ENCODE measurements around the gene ADORA2A.

ADORA2A gene

DNA sequence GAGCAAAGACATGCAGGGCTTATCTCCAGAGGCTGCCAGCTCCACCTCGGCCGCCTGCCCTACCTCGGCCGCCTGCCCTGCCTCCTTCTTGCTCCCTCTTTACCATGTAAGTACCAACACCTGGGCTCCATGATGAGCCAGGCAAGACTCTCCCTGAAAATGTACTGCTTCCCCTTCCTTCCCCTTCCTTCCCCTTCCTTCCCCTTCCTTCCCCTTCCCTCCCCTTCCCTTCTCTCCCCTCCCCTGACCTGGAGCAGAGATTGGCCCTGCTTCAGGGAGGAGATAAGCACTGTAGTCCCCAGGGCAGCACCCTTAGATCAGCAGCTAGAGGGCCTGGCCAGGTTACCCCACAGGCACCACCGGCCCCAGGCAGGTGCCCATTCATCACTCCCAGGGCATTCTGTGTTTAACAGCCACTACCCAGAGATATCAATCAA is 25.4 kb upstream of the ADORA2A start:
- H3K4me3 ChIP-seq (ENCODE audit: low read length) = no peak overlapping the region
- no peak for DNase-seq (ENCODE audit: low read depth, low spot score)

DNA sequence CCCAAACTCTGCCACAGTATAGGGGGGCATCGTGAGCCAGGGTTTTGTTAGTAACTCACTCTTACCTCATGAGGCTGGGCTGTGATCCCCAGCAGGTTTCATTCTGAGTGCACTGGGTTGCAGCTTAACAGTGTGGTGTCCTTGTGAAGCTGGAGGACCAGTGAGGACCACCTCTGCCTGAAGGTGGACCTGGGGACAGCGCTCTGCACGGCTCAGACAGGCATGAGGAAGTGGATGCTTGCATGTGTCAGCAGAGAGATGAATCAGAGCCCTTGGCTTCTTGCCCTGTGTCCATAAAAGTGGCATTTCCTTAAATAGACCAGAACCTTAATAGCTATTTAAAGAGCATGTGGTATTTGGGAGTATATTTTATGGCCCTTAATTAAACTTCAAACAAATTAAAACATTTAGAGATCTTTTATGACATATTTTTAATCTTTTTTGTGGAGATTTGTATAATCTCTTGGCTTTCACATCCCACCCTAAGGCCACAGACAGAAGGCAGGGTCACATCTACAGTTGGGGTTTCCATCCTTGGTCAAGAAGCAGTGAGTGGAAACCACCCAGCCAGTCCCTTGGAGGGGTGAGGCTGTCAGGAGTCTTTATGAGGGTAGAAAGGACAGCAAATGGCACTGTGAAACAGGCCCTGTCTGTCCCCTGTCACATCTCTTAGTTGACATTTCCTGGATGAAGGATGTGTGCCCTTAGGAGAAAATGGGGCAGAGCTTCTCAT is 24.8 kb upstream of the ADORA2A start:
- DNase-seq (ENCODE audit: low read depth, low spot score) = no peak
- no peak overlapping the region for H3K4me3 ChIP-seq (ENCODE audit: low read length)

DNA sequence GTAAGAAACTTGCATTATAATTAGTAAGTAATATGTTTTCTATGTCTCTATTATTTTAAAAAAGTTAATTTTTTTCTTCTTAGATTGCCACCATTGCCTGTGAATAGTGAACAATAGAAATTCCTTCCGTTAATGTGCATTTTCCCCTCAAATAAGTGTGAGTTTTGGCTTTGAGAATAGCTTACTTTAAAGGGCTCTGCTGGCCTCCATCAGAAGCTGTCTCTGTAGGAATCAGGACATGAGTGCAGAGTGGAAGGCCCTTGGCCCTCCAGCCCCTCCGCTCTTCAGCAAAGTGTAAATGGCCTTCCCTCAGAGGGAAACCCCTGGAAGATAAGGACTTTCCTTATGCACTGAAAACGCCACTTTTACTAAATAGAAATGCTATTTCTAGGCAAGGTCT is 24.1 kb upstream of the ADORA2A start:
- DNase-seq (ENCODE audit: low read depth, low spot score) = no peak
- no peak overlapping the region for H3K4me3 ChIP-seq (ENCODE audit: low read length)

DNA sequence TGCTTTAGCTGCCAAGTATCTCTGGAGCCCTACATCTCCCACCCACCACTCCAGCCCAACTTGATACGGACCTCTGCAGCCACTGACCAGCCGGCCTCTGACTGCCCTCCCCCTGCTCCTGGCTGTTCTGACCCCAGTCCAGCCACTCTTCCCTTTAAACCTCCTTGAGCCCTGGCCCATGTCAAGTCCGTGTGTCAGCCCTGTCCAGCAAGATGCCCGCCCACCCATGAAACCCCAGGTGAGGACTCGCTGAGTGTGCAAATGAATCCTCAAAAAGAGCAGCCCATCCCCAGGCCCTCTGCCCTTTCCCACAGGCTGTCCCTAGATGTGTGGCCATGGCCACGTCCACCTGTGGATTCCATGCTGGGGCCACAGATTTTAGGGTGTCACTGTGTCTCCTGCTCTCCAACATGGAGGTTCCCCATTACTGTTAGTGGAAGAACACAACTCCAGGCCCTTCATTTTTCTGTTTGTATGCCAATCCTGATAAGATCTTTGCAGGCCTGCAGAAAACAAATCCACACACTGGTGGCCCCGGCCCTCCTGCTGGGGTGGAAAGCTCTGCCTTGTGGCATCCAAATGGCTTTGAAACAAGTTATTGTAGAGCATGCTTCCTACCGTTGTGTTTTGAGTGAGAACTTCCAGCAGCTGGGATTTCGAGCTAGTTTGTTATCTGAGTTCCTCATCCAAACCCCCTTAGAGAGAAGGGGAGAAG is 22.7 kb upstream of the ADORA2A start:
- no peak overlapping the region for H3K4me3 ChIP-seq (ENCODE audit: low read length)
- no peak for DNase-seq (ENCODE audit: low read depth, low spot score)

DNA sequence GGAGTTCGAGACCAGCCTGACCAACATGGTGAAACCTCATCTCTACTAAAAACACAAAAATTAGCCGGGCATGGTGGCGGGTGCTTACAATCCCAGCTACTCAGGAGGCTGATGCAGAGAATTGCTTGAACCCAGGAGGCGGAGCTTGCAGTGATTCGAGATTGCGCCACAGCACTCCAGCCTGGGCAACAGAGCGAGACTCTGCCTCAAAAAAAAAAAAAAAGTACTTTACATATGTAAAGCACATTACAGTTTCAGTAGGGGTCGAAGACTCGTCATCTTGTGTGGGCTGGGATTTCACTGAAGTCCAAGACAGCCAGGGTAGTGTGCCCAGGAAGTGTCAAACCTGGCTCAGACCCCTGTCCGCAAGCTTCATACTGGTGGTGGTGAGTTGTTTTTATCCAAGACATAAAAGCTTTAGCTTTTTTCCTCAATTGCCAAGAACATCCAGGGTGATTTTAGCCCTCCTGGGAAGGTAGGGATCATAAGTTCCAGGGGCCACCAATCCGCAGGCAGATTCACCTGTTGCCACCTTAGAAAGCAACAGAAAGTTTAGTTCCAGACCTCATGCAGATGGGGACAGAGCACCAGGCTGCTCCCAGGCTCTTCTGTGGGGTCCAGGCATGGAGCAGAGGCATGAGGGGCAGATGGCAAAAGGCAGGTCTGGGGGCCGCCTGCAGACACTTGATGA is 21.6 kb upstream of the ADORA2A start:
- H3K4me3 ChIP-seq (ENCODE audit: low read length) = no peak overlapping the region

DNA sequence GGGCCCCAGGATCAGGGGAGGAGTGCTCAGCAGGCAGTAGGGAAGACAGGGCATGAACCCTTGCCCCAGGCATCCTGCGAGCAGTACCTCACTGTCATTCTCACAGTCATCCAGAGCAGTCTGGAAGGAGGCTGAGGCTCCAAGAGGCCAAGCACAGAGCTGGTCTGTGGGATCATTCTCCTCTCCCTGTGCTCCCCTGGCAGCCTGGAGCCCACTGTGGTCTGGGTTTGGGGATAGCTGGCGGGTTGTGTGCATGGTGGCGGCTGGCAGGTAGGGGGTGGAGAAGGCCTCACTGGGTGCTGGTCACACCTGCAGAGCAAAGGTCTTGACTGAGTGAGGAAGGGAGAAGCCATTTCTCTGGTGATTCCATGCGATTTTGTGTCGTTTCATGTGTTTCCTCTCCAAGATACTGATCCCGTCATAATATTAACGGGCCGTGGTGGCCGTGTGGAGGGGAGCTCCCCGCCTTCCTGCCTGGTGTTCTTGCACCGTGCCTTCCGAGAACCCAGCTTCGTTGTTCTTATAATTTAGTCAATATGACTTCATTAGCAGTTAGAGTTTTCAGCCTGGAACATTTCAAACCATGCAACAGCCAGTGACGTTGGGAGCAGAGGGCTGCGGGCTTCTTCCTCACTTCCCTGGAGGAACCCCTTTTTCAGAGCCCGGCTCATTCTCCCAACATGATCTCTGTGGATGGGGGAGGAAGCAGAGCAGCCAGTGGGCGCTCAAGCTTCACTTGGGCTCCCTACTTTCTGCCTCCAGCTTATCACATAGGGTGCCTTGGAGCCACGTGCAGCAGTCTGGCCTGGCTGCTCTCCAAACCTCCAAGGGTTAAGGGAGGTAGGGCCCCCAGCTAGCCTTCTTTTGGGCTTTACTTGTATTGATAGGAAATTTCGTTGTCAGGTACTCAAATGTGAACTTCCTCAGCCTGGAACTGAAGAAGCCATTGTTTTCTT is 20.8 kb upstream of the ADORA2A start:
- no peak overlapping the region for H3K4me3 ChIP-seq (ENCODE audit: low read length)
- DNase-seq (ENCODE audit: low read depth, low spot score) = no peak

More for the DNA sequence above, 21.6 kb upstream of the ADORA2A start:
- no peak for DNase-seq (ENCODE audit: low read depth, low spot score)

DNA sequence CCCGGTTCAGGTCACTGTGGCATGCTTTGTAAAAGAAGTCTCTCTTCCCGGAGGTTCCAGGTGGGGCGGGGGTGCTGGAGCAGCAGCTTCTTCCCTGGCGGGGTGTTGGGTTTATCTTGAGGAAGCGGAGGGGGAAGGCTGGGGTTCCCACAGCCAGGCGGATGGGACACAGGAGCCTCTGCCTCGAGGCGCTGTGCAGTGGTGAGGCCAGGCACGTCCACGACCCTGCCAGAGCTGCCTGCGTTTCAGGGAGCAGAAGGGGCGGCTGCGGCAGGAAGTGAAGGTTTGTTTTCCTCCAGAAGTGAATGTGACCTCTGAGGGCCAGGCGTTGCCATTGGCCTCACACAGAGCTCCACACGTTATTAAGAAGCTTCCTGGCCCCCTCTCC is 20.1 kb upstream of the ADORA2A start:
- H3K4me3 ChIP-seq (ENCODE audit: low read length) = no peak overlapping the region
- no peak for DNase-seq (ENCODE audit: low read depth, low spot score)

DNA sequence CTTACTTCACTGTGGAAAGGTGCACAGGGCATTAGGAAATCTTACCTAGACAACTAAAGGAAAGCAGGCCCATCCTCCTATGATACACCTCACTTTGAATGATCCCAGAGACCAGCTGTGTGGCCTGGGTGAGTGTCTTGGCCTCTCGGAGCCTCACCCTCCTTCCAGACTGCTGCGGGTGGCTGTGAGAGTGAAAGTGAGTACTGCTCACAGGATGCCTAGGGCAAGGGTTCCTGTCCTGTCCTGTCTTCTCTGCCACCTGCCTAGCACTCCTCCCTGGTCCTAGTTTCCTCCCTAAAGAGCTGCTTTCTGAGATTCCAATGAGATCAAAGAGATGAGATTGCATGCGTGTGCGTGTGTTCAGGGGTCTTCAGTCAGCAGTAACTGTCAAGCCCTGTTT is 19.5 kb upstream of the ADORA2A start:
- DNase-seq (ENCODE audit: low read depth, low spot score) = no peak
- no peak overlapping the region for H3K4me3 ChIP-seq (ENCODE audit: low read length)

DNA sequence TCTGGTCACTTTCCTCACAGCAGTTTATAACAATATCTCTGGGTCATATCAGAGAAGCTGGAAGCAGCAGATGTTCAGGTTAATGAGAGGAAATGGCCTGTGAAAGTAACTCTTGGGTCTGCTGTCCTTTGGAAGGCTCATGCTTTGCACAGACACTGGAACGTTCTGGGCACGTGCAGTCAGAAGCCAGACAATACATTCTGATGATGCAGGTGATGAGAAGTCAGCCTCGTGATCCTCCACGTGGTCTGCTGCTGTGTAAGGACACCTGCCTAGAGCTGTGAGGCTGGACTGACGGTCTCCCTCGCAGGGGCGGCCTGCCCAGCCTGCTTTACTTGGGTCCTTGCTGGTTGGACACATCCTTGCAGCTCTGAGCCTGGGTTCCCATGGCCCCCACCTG is 18.8 kb upstream of the ADORA2A start:
- no peak for DNase-seq (ENCODE audit: low read depth, low spot score)
- no peak overlapping the region for H3K4me3 ChIP-seq (ENCODE audit: low read length)

DNA sequence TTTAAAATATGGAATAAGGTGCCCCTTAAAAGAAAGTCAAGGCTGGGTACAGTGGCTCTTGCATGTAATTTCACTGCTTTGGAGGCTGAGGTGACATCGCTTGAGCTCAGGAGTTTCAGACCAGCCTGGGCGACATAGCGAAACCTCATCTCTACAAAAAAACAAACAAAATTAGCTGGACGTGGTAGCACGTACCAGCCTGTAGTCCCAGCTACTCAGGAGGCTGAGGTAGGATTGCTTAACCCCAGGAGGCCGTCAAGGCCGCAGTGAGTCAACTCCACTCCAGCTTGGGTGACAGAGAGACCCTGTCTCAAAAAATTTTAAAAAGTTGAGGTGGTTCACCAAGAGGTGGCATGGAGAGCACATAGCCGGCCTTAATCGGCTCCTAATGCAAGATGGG is 17.7 kb upstream of the ADORA2A start:
- H3K4me3 ChIP-seq (ENCODE audit: low read length) = no peak overlapping the region
- no peak for DNase-seq (ENCODE audit: low read depth, low spot score)

DNA sequence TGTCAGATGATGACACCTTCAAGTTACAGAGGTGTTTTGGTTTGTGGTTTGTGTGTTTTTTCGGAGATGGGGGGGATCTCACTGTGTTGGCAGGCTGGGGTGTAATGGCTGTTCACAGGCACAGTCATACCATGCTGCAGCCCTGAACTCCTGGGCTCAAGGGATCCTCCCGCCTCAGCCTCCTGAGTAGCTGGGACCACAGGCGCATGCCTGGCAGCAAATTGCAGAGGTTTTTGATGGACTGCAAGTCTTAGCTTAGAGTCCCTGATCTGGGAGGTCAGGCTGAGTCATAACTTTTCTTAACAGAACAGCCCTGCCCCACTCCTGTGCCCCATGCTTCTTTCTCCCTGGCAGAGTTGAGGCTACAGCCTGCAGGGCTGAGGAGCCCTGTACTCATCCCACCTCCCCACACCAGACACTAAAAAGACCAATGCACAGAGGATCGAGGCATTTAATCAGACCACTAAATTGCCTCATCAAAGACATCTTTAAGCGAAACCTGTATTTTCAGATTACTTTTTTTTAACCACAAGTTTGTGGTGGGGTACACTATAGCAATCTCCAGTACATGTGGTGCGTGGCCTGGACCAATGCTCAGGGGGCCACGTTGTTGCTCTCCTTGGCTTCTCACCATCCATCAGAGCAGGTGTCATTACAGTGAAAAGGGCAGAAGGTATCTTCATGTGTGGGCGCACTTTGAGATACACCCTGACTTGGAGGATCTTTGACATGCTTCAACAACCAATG is 17.1 kb upstream of the ADORA2A start:
- DNase-seq (ENCODE audit: low read depth, low spot score) = peak; percentile 55

DNA sequence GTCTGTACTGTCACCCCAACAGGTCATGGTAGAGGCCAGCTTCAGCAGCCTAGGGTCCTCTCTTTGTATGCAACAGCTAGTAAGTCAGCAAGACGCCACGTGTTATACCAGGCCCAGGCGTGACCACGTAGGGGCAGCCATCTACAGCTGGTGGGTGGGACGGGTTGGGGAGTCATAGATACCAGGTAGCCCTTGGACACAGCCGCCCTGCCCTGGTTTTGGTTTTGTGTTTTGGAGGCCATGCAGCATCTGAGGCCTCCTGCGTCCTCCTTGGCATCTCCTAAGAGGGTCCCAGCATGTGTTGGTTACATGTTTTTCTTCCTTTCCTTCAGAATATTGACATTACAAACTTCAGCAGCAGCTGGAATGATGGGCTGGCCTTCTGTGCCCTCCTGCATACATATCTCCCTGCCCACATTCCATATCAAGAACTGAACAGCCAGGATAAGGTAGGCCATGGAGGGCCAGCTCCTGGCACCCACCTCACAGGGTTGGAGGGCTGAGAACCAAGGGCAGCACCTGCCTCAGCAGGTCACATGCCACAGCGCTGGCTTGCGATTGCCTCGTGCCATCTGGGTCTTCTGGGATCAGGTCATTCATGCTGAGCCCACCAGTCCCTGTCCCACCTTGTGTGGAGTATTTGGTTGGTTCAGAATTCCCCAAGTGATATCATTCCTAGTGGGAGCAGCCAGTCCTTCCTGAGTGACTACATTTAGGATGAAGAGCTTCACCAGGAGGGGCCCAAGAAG is 16.0 kb upstream of the ADORA2A start:
- H3K4me3 ChIP-seq (ENCODE audit: low read length) = no peak overlapping the region
- DNase-seq (ENCODE audit: low read depth, low spot score) = no peak

More for the DNA sequence above, 17.1 kb upstream of the ADORA2A start:
- H3K4me3 ChIP-seq (ENCODE audit: low read length) = no peak overlapping the region

DNA sequence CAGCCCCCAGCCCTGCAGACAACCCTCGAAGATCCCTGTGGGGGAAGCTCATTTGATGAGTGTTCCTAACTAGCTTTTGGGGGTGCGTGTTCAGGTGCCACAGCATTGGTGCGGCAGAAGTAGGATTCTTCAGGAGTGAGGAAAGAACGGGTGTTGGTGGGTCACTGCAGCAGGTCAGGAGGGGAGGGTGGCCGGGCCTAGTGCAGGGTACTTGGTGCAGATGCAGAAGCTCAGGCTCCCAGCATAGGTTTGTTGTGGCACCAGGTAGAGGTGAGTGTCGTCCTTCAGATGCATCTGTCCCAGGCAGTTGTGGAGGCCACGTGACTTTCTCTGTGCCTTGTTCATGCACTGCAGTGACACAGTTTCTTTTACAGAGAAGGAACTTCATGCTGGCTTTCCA is 15.1 kb upstream of the ADORA2A start:
- no peak for DNase-seq (ENCODE audit: low read depth, low spot score)

DNA sequence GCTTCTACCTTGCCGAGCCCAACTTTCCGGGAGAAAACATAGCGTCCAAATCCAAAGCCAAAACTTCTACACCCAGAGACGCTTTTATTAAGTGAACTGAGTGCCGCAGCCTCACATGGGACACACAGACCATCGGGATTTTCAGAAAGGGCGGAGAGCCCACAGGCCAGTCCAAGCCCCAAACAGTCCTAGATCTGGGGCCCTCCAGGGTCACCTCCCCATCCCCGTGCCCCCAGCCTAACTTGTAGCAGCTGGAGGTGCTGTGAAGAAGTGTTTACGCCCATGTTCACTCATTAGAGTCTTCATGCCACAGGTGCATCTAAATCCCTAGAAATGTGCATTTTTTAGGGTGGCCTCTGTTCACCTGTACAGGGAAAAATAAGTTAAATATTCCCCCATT is 14.1 kb upstream of the ADORA2A start:
- H3K4me3 ChIP-seq (ENCODE audit: low read length) = no peak overlapping the region
- no peak for DNase-seq (ENCODE audit: low read depth, low spot score)

More for the DNA sequence above, 15.1 kb upstream of the ADORA2A start:
- H3K4me3 ChIP-seq (ENCODE audit: low read length) = no peak overlapping the region

DNA sequence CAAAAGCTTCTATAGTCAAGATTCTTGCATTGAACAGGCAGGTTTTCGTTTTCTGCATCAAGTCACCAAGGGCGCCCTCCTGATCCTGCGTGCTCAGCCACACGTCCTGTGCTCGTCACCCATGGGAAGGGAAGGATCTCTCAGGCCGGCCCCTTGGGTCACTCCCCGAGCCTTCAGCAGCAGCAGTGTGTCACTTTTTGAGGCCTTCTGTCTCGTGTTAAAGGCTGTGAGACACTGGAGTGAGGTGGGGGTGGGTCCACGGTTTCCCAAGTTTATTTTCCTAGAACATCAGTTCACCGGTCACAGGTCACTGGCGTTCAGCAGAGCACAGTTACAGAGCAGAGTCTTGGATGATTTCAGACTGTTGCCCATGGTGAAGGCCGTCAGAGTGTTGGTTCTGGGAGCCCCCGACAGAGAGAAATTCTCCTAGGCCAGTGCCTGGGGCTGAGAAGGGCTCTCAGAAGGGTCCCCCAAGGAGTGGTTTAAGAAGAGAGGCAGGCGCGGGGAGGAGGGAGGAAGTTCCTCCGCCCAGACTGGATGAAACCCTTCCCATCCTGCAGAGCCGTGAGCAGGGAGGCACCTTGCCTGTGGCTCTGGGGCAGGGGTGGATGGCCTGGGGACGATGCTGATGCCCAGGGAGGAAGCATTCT is 13.5 kb upstream of the ADORA2A start:
- no peak for DNase-seq (ENCODE audit: low read depth, low spot score)
- H3K4me3 ChIP-seq (ENCODE audit: low read length) = no peak overlapping the region

DNA sequence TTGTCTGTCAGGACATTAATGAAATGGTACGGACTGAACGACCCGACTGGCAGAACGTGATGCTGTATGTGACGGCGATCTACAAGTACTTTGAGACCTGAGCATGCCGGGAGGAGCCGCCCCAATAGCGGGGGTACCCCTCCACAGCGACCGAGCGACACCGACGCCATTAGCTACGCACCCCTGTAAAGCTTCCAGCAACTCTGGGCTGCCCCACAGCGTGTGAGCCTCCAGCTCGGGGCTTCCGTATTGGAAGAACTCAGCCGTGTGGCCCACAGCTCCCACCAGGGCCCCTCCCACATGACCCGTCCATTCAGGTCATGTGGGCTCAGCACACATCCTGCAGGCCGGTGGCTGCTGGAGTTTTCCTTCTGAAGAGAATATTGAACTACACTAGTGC is 12.9 kb upstream of the ADORA2A start:
- no peak overlapping the region for H3K4me3 ChIP-seq (ENCODE audit: low read length)
- no peak for DNase-seq (ENCODE audit: low read depth, low spot score)
